NCI-H1105 (cell line): ENCODE results near the gene ACSL1.
A peak's percentile ranks its signal among the peaks of the same experiment; 100 is the strongest.
"Not testable (repeated sequence)": the region's sequence is repeated elsewhere in the genome, so short reads cannot be mapped to it uniquely, and the experiment has no call there.

Source experiments
- DNase-seq: peaks from one replicate; lab custom pipeline; 2025; lab: John Stamatoyannopoulos, UW

ACSL1 gene

DNA sequence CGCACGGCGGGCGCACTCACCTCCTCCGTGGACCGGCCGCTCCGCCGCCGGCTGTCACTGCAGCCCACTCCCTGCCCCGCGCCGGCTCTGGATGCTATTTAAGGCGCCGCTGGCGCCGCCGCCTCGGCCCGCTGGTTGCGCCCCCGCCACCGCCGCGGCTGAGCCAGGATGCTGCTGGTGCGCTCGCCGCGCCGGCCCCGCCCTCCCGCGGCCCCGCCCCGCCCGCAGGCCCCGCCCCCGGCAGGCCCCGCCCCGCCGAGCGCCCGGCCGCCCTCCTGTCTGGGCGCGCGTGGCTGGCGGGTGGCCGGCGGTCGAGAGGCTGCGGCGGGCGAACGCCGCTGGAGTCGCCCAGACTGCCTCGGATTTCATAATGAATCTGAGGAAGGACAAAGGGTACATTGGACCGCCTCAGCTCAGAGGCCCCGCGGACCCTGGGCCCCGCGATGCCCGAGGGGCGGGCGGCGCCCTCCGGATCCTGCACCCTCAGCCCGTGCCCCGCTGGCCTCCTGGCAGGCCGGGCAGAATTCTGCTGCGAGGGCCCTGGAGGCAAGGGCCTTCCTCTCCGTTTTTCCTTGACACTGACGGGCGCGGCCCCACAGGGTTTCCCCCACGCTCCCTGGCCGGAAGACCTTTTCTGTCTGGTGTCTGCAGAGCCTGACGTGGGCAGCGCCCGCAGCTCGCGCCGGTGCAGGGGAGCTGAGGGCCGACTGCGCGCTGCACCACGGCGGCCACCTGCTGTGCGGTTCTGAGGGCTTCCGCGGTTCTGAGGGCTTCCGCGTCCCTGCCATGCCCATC is at the start of gene ACSL1:
TSS of gene ACSL1 (minus strand) at position 73 of the 795 bp plus-strand sequence. CDS start 22,454 bp downstream, outside the sequence.
- peak; percentile 53 for DNase-seq

- DNase-seq, result no peak
Observed at GRCh38 chr4:184873054-184873453, 47.3 kb upstream of the ACSL1 start.

DNA sequence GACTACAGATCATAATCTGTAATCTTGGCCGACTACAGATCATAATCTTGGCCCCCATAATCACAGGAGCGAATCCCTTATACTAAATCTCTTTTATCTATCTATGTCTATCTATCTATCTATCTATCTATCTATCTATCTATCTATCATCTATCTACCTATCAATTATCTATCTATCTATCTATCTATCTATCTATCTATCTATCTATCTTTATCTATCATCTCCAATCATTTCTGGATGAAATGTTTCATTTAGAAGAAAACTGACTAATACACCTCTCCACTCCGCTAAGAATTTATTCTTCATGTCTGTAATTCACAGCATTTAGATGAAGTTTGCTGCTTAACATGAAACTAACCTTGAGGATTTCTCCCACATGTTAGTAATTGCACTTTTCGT is 45.0 kb upstream of the ACSL1 start:
- no peak for DNase-seq

GRCh38 chr4:184868623-184869022 is 42.9 kb upstream of the ACSL1 start:
- DNase-seq, result no peak

GRCh38 chr4:184863916-184864315 is 38.1 kb upstream of the ACSL1 start:
- DNase-seq, result no peak

DNA sequence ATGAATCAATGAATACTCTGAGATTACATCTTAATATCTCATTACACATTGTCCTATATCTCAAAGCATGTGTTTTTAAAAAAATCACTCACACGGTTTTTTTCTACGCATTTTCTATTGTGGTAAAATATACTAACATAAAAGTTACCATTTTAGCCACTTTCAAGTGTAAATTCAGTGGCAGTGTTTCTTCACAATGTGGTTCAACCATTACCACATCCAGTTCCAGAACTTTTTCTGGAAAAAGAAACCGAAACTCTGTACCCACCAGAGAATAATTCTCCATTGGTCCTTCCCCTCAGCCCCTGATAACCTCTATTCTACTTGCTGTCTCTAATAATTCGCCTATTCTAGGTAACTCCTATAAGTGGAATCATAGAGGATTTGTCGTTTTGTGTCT is 35.3 kb upstream of the ACSL1 start:
- DNase-seq, result no peak

DNA sequence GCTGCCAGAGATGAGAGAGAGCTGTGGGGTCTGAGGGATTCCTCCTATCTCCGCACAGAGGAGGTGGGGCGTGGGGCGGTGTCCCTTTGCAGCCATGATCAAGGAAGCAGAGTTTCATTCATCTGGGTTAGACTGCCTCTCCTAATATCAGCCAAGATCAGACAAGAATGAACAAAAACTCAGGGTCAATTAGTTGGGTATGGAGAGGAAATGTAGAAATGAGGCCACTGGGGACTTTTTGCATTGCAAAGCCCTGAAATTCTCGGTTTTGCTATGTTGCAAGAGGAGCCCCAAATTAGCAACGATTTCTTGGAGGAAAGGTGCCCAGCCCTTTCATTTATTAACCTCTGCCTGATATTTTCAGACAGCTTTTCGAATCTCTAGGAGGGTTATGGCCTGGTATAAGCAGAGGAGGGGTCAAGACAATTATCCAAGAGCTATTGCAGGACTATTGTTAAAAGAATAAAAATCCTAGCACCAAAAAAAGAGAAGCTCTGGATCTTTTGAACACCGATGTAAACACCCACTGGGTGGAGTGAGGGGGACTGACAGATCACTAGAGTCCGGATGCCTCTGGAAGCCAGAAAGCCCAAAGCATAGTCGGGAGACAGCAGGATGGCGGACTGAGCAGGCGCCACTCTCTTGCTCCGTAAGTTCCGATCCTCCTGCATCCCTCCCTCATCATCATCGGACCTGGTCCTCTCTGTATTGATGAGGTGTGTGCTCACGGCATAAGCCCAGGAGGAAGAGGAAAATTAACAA is 34.4 kb upstream of the ACSL1 start:
- no peak for DNase-seq

- DNase-seq, result no peak
Observed at GRCh38 chr4:184857441-184858121, 31.8 kb upstream of the ACSL1 start.

DNA sequence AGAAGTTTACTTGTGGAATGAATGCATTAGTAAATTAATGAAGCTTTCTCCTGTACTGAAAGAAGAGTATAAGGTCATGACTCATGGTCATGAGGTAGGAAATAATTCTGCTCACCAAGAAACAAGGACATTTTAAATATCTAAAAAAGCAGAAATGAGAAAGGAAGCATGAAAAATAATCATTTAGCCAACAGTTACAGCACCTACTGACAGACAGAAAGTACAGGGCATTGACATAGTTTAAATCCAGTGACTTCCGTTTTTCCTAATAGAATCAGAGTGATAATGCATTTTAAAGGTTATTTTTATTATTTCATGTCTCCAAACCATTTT is 30.5 kb upstream of the ACSL1 start:
- no peak for DNase-seq

GRCh38 chr4:184854673-184855072 is 28.9 kb upstream of the ACSL1 start:
- no peak for DNase-seq

DNA sequence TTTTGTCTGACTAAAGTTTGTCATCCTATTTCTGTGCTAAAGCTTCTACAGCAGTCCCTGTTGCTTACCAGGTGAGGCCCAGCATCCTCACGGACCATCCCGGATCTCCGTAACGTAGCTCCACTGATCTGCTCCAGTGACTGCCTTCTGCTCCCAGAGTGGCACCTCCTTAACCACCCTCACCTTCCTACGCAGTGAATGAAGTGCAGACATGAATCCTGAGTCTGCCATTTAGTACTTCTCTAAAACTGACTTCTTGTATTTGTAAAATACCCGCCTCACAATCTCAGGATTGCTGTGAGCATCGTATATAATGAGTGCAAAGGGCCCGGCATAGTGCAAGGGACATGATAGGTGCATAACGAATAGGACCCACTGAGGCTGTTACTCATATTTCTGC is 27.7 kb upstream of the ACSL1 start:
- DNase-seq, result no peak

- no peak for DNase-seq
Observed at GRCh38 chr4:184851886-184852285, 26.1 kb upstream of the ACSL1 start.

GRCh38 chr4:184851200-184851541 is 25.4 kb upstream of the ACSL1 start:
- no peak for DNase-seq

DNA sequence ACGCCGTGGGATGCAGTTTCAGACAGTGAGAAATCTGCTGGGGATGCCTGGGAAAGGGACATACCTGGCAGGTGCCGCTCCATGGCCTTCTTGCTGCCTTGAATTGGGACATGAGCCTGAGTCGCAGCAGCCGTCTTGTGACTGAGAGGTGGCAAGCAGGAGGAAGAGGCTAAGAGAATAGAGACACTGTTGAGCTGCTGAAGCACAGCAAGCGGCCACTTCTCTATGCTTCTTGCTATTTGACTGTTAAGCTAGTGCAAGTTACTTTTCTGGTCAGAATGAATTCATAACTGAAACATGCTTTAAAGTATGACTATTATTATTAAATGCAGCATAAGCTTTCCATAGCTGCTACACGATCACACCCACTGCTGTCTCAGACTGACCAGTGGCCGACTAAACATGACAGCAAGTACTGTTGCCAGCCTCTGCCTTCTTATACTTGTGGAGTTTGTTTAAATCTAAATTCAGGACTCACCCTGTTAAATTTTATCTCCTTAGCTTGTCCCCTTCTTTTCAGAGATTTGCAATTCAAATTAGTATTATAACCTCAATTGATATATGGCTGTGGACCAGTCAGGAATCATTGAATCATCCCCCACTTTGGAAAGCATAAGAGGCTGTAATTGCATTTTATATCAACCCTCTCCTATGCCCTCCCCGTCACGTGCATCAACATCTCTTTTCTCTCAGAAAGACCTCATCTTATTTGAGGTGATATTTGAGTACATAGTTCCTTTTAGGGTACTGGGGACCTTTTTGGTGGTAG is 24.8 kb upstream of the ACSL1 start:
- no peak for DNase-seq

GRCh38 chr4:184850018-184850417 is 24.2 kb upstream of the ACSL1 start:
- no peak for DNase-seq

- no peak for DNase-seq
Observed at GRCh38 chr4:184849185-184849584, 23.4 kb upstream of the ACSL1 start.

- DNase-seq, result no peak
Observed at GRCh38 chr4:184848510-184848909, 22.7 kb upstream of the ACSL1 start.

GRCh38 chr4:184846531-184846930 is 20.8 kb upstream of the ACSL1 start:
- no peak for DNase-seq

DNA sequence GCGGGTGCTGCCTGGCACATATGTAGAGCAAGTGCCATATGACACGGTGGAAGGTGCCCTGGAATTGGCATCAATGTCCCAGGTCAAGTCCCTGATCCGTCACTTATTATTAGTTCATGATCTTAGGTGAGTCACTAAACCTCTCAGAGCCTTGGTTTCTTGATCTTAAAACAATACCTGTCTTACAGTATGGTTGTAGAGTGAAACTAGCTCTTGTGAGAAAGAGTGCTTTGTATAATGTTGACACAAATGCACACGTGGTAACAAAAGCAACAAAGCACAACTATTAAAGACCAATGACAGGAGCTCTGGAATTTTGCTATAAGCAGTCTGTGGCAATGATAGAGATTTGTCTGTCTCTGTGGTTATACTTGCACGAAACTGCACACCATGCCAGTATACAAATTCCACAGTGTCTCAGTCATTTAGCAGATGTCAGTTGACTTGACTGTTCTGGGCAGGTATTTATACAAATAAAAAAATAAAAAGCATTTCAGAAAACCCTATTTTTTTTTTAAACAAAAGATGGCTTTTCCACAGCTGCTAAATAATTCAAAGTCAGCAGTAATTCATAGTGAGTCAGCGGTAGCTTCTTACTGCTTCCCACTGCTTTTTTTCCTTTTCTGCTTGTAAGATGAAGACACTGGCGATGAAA is 19.7 kb upstream of the ACSL1 start:
- DNase-seq, result no peak

DNA sequence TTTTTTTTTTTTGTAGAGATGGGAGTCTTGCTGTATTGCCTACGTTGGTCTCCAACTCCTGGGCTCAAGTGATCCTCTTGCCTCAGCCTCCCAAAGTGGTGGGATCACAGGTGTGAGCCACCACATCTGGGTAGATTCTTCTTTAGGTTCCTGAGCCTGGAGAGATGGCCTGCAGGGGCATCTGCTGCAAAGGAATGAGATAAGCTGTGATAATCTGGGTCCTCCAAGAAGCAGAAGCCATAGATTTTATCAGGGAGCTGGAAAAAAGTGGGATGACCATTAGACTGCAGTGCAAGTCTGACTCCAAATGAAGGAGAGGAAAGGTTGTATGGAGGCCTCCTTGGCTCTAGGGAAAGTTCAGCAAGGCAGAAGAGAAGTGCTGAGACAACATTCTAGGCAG is 19.0 kb upstream of the ACSL1 start:
- DNase-seq, result no peak

DNA sequence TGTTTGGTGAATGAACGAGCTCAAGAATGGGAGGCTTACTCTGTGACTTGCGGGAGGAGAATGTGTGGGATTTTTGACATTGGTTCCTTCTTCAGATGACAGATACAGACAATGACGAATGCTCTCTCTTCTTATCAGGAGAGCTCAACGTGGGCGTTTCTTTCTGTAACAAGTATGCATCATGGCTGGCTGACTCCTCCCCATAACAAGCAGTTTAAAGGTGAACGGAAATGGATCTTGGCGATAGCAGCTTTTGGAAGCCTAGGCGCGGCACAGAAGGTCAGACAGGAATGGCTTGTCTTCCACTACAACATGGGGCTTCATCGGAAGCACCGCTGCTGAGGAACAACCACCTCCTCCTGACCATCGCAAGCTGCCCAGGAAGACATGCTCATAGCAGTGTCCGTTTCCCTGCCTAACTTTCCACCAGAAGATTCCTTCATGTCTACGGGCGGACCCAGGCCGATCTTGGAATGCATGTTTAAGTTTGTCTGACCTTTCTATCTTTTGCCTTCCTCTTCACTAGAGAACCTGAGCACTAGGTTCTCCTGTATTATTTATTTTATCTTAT is 18.3 kb upstream of the ACSL1 start:
- DNase-seq, result no peak

DNA sequence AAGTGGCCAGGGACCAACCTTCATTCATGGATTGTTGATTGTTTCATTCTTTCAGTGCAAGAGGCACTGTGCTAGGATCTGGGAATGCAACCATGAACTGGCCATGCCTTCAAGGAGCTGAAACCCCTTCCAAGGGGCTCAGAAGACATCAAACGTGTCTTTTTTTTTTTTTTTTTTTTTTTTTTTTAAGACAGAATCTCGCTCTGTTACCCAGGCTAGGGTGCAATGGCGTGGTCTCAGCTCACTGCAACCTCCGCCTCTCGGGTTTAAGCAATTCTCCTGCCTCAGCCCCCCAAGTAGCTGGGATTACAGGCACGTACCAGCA is 13.3 kb upstream of the ACSL1 start:
- DNase-seq, result not testable (repeated sequence)
